Activated CD4-positive, alpha-beta T cell treated with anti-CD3 and anti-CD28 coated beads for 36 hours (primary cell): Measurements from ENCODE around the gene CACNB4. TPM values are rescaled to one million over a fixed set of nuclear protein-coding genes. Genes with fewer than 3 reads are reported as not detected.
"Not testable (repeated sequence)": the region's sequence is repeated elsewhere in the genome, so short reads cannot be mapped to it uniquely, and the experiment has no call there.

Experiments used
- ATAC-seq: fragments of 200-7000 bp; cut with Tn5 transposase; one replicate; pipeline ENCODE4 v1.10.0; 2021; ENCODE audit warnings: mild to moderate bottlenecking, moderate library complexity
- CTCF ChIA-PET: fragments of 350-600 bp; sonication (Branson Sonifier 250); formaldehyde crosslinking; loops from one replicate; lab custom pipeline; 2021; ENCODE audit warnings: antibody characterized with exemption; lab: Charles Lee
- POLR2A ChIA-PET: fragments of 350-600 bp; sonication (Branson Sonifier 250); formaldehyde crosslinking; loops from one replicate; lab custom pipeline; 2021; ENCODE audit warnings: antibody characterized with exemption, inconsistent platforms; lab: Charles Lee
- DNase-seq: peaks from one replicate; pipeline ENCODE4 v3.0.0-alpha.2; 2020
- H3K27ac Mint-ChIP-seq: one replicate; pipeline ENCODE4 v1.8.0; 2021; ENCODE audit warnings: mixed read lengths
- H3K27me3 Mint-ChIP-seq: one replicate; pipeline ENCODE4 v1.8.0; 2021; ENCODE audit warnings: mixed read lengths
- H3K36me3 Mint-ChIP-seq: one replicate; pipeline ENCODE4 v1.8.0; 2021; ENCODE audit warnings: low read depth, mixed read lengths
- H3K4me1 Mint-ChIP-seq: one replicate; pipeline ENCODE4 v1.8.0; 2021; ENCODE audit warnings: mixed read lengths
- H3K4me3 Mint-ChIP-seq: one replicate; pipeline ENCODE4 v1.8.0; 2021; ENCODE audit warnings: mild to moderate bottlenecking, moderate library complexity, mixed read lengths
- H3K9me3 Mint-ChIP-seq: one replicate; pipeline ENCODE4 v1.8.0; 2021; ENCODE audit warnings: low read depth, mixed read lengths
- intact Hi-C, 2 experiments: fragments of 100-400 bp; cut with DNase I in 1 of 2; cut with micrococcal nuclease in 1 of 2; formaldehyde crosslinking; loops; one replicate each; pipeline versions ENCODE4 v1.14.2 to v1.15.1; 2022 to 2024; cut with DNase I, micrococcal nuclease
- total RNA-seq, 2 experiments: library from RNA; stranded (reverse); gene quantifications; one replicate each; pipeline ENCODE4 v1.2.3, GENCODE V29; 2021

CACNB4 gene
- total RNA-seq = under 1 TPM; 0.26 to 0.37 TPM

- ATAC-seq (peak; percentile 31), DNase-seq (peak; percentile 20)
- peaks cover 15% of the 10 kb centered on the region for H3K4me1 Mint-ChIP-seq
- H3K36me3 Mint-ChIP-seq = no peaks in the 10 kb centered on the region
- CTCF ChIA-PET = interaction anchor here (1.2 kb wide), 1 partner anchor 14 kb away, joined by 3 read pairs; no protein-coding TSS in a partner anchor
- no peak within 1 kb of the TSS for H3K27ac Mint-ChIP-seq
- peak within 1 kb of the TSS; percentile 69 for H3K4me3 Mint-ChIP-seq
- H3K9me3 Mint-ChIP-seq = no peaks in the 10 kb centered on the region
- POLR2A ChIA-PET = no interaction called here
- peaks cover 44% of the 10 kb centered on the region for H3K27me3 Mint-ChIP-seq
- intact Hi-C loops = no loop called here
Measured at GRCh38 chr2:152098496-152099366, at the start of gene CACNB4. Gene CACNB4 (minus strand): TSS chr2:152099044.

DNA sequence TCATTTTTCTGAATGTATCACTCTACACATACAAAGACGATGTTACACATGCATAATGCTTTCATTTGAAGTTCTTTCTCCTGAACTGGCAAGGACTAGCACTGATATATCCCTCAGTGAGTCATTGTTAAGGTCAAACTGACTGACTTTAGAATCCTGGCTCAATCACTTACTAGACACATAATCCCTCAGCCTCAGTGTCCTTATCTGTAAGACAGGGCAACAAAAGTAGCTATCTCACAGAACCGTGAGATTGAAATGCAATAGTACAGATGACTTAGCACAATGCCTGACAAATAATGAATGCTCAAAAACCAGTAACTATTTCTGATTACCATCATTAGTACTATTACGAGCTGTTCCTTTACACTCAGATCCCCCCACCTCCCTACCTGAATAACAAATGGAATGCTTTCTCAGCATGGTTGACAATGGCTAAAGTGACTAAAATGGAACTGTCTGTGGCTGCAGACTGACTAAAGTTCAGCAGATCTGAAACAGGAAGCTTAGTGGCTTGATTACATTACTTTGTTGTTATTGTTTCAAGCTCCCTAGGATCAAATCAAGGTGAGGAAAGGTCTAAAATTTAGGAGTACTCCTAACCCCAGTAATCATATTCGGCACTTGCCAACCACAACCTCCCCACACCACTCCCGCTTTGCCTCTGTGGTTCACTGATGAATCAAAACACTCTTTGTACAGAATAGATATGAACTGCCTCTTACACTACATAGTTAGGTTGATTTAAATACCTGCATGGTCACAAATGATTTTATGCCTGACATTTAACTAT is 35.8 kb upstream of the CACNB4 start:
- H3K9me3 Mint-ChIP-seq = no peaks in the 10 kb centered on the region
- peaks cover 12% of the 10 kb centered on the region for H3K4me1 Mint-ChIP-seq
- ATAC-seq = peak; percentile 83
- H3K4me3 Mint-ChIP-seq = no peak overlapping the region
- H3K27me3 Mint-ChIP-seq = no peaks in the 10 kb centered on the region
- intact Hi-C loops = no loop called here
- POLR2A ChIA-PET = no interaction called here
- peak; percentile 66 for DNase-seq
- no peak overlapping the region for H3K27ac Mint-ChIP-seq
- peaks cover 9% of the 10 kb centered on the region for H3K36me3 Mint-ChIP-seq
- CTCF ChIA-PET = no interaction called here

- Mint-ChIP-seq H3K27ac (no peak overlapping the region), H3K4me1 (peaks cover 12% of the 10 kb centered on the region), H3K27me3 (no peaks in the 10 kb centered on the region), H3K9me3 (no peaks in the 10 kb centered on the region), H3K4me3 (no peak overlapping the region), H3K36me3 (peaks cover 10% of the 10 kb centered on the region)
- intact Hi-C loops = no loop called here
- CTCF ChIA-PET = no interaction called here
- POLR2A ChIA-PET = no interaction called here
- no peak for DNase-seq
- ATAC-seq = no peak
Measured at GRCh38 chr2:152132306-152132705, 33.5 kb upstream of the CACNB4 start.

GRCh38 chr2:152127628-152128027 is 28.8 kb upstream of the CACNB4 start:
- no peaks in the 10 kb centered on the region for H3K27me3 Mint-ChIP-seq
- H3K4me1 Mint-ChIP-seq = no peaks in the 10 kb centered on the region
- no peaks in the 10 kb centered on the region for H3K9me3 Mint-ChIP-seq
- DNase-seq (no peak), ATAC-seq (no peak)
- H3K4me3 Mint-ChIP-seq = no peak overlapping the region
- ChIA-PET CTCF (interaction anchor here (0.8 kb wide), 1 partner anchor 102 kb away, joined by 3 read pairs; no protein-coding TSS in a partner anchor), POLR2A (interaction anchor here (1.0 kb wide), 1 partner anchor 10 kb away, joined by 3 read pairs; no protein-coding TSS in a partner anchor)
- peaks cover 20% of the 10 kb centered on the region for H3K36me3 Mint-ChIP-seq
- no peak overlapping the region for H3K27ac Mint-ChIP-seq
- intact Hi-C loops = no loop called here

DNA sequence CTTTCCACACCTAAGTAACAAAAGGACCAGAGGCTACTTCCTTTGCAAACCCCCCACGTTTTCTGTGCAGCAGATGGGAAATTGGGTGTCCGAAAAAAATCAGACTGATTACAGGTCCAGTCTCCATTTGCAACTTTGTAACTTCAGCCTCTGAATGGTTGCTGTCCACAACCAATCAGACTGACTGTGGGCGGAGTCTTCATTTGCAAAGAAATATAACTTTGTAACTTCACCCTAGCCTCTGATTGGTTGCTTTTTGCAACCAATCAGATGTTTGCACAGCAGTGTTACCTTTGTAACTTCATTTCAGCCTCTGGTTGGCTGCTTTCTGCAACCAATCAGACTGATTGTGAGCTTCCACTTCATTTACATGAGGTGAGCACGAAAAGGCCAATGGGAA is 27.8 kb upstream of the CACNB4 start:
- CTCF ChIA-PET = interaction anchor here (0.6 kb wide), 1 partner anchor 306 kb away, joined by 3 read pairs; no protein-coding TSS in a partner anchor
- POLR2A ChIA-PET = interaction anchor here (1.0 kb wide), 1 partner anchor 9 kb away, joined by 3 read pairs; no protein-coding TSS in a partner anchor
- Mint-ChIP-seq H3K36me3 (peaks cover 15% of the 10 kb centered on the region), H3K27ac (no peak overlapping the region), H3K9me3 (no peaks in the 10 kb centered on the region), H3K27me3 (no peaks in the 10 kb centered on the region), H3K4me3 (no peak overlapping the region), H3K4me1 (no peaks in the 10 kb centered on the region)
- intact Hi-C loops = no loop called here
- ATAC-seq (no peak), DNase-seq (no peak)

DNA sequence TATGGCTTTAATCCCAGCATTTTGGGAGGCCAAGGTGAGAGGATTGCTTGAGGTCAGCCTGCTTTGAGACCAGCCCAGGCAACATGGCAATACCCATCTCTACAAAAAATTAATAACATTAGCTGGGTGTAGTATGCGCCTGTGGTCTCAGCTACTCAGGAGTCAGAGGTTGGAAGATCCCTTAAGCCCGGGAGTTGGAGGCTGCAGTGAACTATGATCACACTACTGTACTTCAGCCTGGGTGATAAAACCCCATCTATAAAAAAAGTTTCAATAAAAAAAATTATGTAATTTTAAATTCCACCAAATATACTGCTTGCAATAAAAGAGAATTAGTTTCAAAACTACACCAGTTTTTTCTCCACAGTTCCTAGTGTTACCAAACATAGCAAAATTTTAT is 23.3 kb upstream of the CACNB4 start:
- Mint-ChIP-seq H3K36me3 (peaks cover 11% of the 10 kb centered on the region), H3K27ac (no peak overlapping the region), H3K4me1 (no peaks in the 10 kb centered on the region), H3K9me3 (no peaks in the 10 kb centered on the region), H3K4me3 (no peak overlapping the region), H3K27me3 (no peaks in the 10 kb centered on the region)
- intact Hi-C loops = no loop called here
- DNase-seq = no peak
- CTCF ChIA-PET = interaction anchor here (1.4 to 1.6 kb wide), 2 partner anchors 10 to 11 kb away, joined by 3 to 5 read pairs; no protein-coding TSS in a partner anchor
- no peak for ATAC-seq
- POLR2A ChIA-PET = no interaction called here

GRCh38 chr2:152120430-152120829 is 21.6 kb upstream of the CACNB4 start:
- POLR2A ChIA-PET = no interaction called here

DNA sequence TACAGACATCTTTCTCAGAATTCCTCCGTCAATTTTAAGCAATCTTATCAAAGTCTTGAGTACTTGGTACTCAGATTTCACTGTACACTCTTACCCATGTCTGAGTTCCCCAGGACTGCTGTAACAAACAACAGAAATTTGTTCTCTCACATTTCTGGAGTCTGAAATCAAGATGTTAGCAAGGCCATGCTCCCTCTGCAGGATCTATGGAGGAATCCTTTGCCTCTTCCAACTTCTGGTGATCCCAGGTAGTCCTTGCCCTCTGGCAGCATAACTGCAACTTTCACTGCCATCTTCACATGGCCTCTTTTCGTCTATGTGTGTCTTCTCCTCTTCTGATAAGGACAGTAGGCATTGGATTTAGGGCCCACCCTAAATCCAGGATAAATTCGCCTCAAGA is 17.1 kb upstream of the CACNB4 start:
- ChIA-PET CTCF (no interaction called here), POLR2A (no interaction called here)
- DNase-seq (no peak), ATAC-seq (no peak)
- intact Hi-C loops = no loop called here
- H3K4me1 Mint-ChIP-seq = no peaks in the 10 kb centered on the region
- H3K4me3 Mint-ChIP-seq = no peak overlapping the region
- H3K9me3 Mint-ChIP-seq = peaks cover 3% of the 10 kb centered on the region
- no peaks in the 10 kb centered on the region for H3K27me3 Mint-ChIP-seq
- no peak overlapping the region for H3K27ac Mint-ChIP-seq
- H3K36me3 Mint-ChIP-seq = peaks cover 5% of the 10 kb centered on the region

More at GRCh38 chr2:152120430-152120829, 21.6 kb upstream of the CACNB4 start:
- H3K9me3 Mint-ChIP-seq = no peaks in the 10 kb centered on the region
- DNase-seq (no peak), ATAC-seq (no peak)
- no peak overlapping the region for H3K27ac Mint-ChIP-seq
- H3K27me3 Mint-ChIP-seq = no peaks in the 10 kb centered on the region
- H3K36me3 Mint-ChIP-seq = peaks cover 12% of the 10 kb centered on the region
- CTCF ChIA-PET = interaction anchor here (0.8 to 1.4 kb wide), 2 partner anchors 8 to 65 kb away, joined by 5 read pairs; no protein-coding TSS in a partner anchor
- intact Hi-C loops = no loop called here
- no peaks in the 10 kb centered on the region for H3K4me1 Mint-ChIP-seq
- no peak overlapping the region for H3K4me3 Mint-ChIP-seq

DNA sequence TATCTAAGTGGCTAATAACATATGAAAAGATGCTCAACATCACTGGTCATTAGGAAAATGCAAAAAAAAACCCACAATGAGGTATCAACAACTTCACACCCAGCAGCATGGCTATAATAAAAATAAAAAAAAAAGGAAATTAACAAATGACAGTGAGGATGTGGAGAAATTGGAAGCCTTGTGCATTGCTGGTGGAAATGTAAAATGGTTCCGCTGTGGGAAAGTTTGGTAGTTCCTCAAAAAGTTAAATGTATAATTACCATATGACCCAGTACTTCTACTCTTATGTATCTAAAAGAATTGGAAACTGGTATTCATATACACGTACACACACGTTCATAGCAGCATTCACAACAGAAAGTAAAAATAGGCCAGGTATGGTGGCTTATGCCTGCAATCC is 15.5 kb upstream of the CACNB4 start:
- POLR2A ChIA-PET = no interaction called here
- Mint-ChIP-seq H3K27ac (no peak overlapping the region), H3K36me3 (peaks cover 5% of the 10 kb centered on the region), H3K27me3 (no peaks in the 10 kb centered on the region), H3K9me3 (peaks cover 3% of the 10 kb centered on the region), H3K4me1 (no peaks in the 10 kb centered on the region), H3K4me3 (no peak overlapping the region)
- ATAC-seq (no peak), DNase-seq (no peak)
- intact Hi-C loops = no loop called here
- CTCF ChIA-PET = no interaction called here

DNA sequence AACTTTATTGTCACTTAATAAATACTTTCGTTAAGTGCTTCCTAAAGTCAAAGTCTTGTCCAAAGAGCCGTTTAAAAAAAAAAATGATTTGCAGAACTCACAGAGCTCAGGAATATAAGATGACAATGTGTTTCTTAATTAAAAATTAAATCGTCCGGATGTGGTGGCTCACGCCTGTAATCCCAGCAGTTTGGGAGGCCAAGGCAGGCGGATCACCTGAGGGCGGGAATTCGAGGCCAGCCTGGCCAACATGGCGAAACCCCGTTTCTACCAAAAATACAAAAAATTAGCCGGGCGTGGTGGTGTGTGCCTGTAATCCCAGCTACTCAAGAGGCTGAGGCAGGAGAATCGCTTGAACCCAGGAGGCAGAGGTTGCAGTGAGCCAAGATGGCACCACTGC is 8.3 kb upstream of the CACNB4 start:
- H3K36me3 Mint-ChIP-seq, H3K4me3 Mint-ChIP-seq, H3K27ac Mint-ChIP-seq, ATAC-seq, DNase-seq, H3K9me3 Mint-ChIP-seq, CTCF ChIA-PET, POLR2A ChIA-PET, intact Hi-C loops, H3K27me3 Mint-ChIP-seq, H3K4me1 Mint-ChIP-seq: not testable (repeated sequence)

GRCh38 chr2:152106464-152106863 is 7.6 kb upstream of the CACNB4 start:
- Mint-ChIP-seq H3K4me1 (no peaks in the 10 kb centered on the region), H3K4me3 (no peak overlapping the region), H3K36me3 (no peaks in the 10 kb centered on the region), H3K27me3 (peaks cover 9% of the 10 kb centered on the region), H3K27ac (no peak overlapping the region), H3K9me3 (no peaks in the 10 kb centered on the region)
- POLR2A ChIA-PET = no interaction called here
- DNase-seq (no peak), ATAC-seq (no peak)
- intact Hi-C loops = no loop called here
- CTCF ChIA-PET = interaction anchor here (1.0 kb wide), 1 partner anchor 74 kb away, joined by 3 read pairs; no protein-coding TSS in a partner anchor
